Activated naive CD4-positive, alpha-beta T cell treated with anti-CD3 and anti-CD28 coated beads, Interleukin-2, amount 50 U/mL, for 72 hours (primary cell): ENCODE data around the gene ANKS3. TPM values are rescaled to one million over a fixed set of nuclear protein-coding genes. Genes with fewer than 3 reads are reported as not detected.

ENCODE experiments used
- ATAC-seq, 2 donors: fragments of 150-1000 bp; cut with Tn5 transposase; 2 replicates each; pipeline ENCODE4 v1.10.0; 2021; ENCODE audit warnings: mild to moderate bottlenecking in 2 of 2, moderate library complexity in 2 of 2
- DNase-seq, 2 donors: peaks; one replicate each; pipeline ENCODE4 v3.0.0; 2021 to 2022; ENCODE audit warnings: low spot score in 2 of 2
- H3K27ac Mint-ChIP-seq, 2 donors: one replicate each; pipeline ENCODE4 v1.8.0; 2022; ENCODE audit warnings: mild to moderate bottlenecking in 2 of 2, mixed read lengths in 2 of 2
- H3K36me3 Mint-ChIP-seq, 2 donors: one replicate each; pipeline ENCODE4 v1.8.0; 2022; ENCODE audit warnings: mixed read lengths in 2 of 2
- H3K9me3 Mint-ChIP-seq, 2 donors: one replicate each; pipeline ENCODE4 v1.8.0; 2022; ENCODE audit warnings: mixed read lengths in 2 of 2
- total RNA-seq, 2 donors: library from RNA; stranded (reverse); gene quantifications; one replicate each; pipeline ENCODE4 v1.2.3, GENCODE V29; 2022

ANKS3 gene
- total RNA-seq, 2 donors from 2014 or later = 19.4 to 21.5 TPM

GRCh38 chr16:4706871-4707270 is 27.2 kb downstream of the ANKS3 start:
- ATAC-seq = no peak
- H3K9me3 Mint-ChIP-seq = no peaks in the 10 kb centered on the region
- DNase-seq = no peak
- H3K36me3 Mint-ChIP-seq = peaks cover 0 to 7% of the 10 kb centered on the region in 2 donors
- peak overlapping the region in 1 of 2 donors; percentile 62 for H3K27ac Mint-ChIP-seq

GRCh38 chr16:4704913-4705312 is 29.2 kb downstream of the ANKS3 start:
- no peaks in the 10 kb centered on the region for H3K9me3 Mint-ChIP-seq
- peak overlapping the region in 1 of 2 donors; percentile 75 for H3K27ac Mint-ChIP-seq
- no peak for ATAC-seq
- H3K36me3 Mint-ChIP-seq = peaks cover 0 to 7% of the 10 kb centered on the region in 2 donors
- no peak for DNase-seq

GRCh38 chr16:4704491-4704890 is 29.6 kb downstream of the ANKS3 start:
- Mint-ChIP-seq H3K27ac (peak overlapping the region in 1 of 2 donors; percentile 82), H3K9me3 (no peaks in the 10 kb centered on the region), H3K36me3 (peaks cover 0 to 7% of the 10 kb centered on the region in 2 donors)
- ATAC-seq = no peak
- DNase-seq = no peak

DNA sequence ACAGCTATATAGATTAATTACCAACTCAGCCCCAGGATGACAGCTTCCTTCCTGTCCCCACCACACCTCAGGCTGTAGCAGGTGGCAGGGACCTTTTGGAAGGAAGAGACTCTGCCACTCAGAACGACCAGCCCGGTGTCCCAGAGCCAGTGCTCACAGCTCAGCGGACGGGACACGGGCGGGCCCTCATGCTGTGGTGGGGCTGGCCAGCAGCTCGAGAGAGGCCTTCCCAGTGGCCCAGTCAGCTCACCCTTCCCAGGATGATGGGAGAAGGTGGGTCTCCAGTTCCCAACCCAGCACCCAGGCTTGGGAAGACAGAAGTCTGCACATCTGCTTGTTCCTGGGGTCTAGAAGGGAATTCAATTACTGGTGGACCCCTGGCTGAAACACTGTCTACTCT is 30.2 kb downstream of the ANKS3 start:
- ATAC-seq (no peak), DNase-seq (no peak)
- Mint-ChIP-seq H3K36me3 (peaks cover 0 to 7% of the 10 kb centered on the region in 2 donors), H3K9me3 (no peaks in the 10 kb centered on the region), H3K27ac (peak overlapping the region; percentile 23 to 82)

GRCh38 chr16:4702466-4702808 is 31.6 kb downstream of the ANKS3 start:
- DNase-seq = no peak
- Mint-ChIP-seq H3K27ac (peak overlapping the region; percentile 13 to 41), H3K9me3 (no peaks in the 10 kb centered on the region), H3K36me3 (peaks cover 0 to 7% of the 10 kb centered on the region in 2 donors)
- no peak for ATAC-seq

DNA sequence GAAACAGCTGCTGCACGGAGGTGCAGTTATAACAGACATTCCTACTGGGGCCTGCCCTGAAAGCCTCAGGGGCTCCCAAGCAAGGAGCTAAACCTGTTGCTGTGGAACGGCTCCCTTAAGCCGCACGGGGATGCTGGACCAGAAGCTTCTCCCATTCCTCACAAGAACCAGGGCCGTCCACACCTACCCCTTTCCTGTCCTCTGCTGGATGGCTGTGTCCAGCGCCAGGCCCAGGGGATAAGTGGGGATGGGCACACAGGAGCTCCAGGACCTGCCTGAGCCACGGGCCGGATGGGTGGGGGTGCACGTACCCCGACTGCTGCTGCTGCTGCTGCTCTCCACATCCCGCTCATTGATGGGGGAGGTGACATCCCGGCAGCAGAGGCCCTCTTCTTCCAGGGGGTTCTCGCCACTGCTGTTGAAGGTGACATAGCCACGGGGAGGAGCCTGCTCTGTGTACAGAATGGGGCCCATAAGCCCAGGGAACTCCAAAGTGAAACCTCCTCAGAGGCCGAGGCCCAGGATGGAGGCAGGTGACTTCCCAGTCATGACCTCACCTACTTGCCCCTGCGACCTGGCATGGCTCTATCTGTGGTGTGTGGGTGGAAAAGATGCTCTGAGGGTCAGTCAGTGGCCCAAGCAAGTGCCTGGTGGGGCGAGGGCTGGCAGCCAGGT is 32.1 kb downstream of the ANKS3 start:
- Mint-ChIP-seq H3K27ac (peak overlapping the region; percentile 13 to 41), H3K36me3 (peaks cover 0 to 6% of the 10 kb centered on the region in 2 donors), H3K9me3 (no peaks in the 10 kb centered on the region)
- DNase-seq (no peak), ATAC-seq (no peak)

- Mint-ChIP-seq H3K36me3 (no peaks in the 10 kb centered on the region), H3K9me3 (no peaks in the 10 kb centered on the region), H3K27ac (peak overlapping the region in 1 of 2 donors; percentile 41)
- ATAC-seq = no peak
- DNase-seq = no peak
These were observed 32.9 kb downstream of the ANKS3 start for GRCh38 chr16:4700997-4701743.

DNA sequence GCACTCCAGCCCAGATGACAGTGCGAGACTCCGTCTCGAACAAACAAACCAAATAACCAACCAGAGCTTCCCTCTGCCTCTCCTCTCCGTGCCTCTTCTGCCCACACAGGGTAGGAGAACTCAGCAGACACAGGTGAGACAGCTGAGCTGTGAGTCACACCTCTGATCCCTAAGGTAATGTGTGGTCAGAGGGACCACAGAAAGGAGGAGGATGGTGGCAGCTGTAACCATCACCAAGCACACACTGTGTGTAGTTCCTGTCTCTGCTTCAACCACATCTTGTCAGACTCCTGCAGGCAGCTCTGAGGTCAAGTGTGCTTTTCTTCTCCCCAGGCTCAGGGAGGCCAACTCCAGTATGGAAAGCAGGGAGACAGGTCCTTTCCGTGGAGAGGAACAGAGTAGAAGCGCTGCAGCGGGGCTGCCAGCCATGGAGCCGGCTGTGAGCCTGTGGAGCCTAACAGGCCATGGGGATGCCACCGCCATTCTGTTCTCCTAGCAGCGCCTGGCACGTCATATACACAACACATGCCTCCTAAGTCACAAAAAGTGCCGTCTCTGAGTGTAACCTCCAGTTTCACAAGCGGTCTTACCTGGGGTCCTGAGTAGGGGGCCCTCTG is 33.6 kb downstream of the ANKS3 start:
- H3K27ac Mint-ChIP-seq = peak overlapping the region; percentile 14 to 76

DNA sequence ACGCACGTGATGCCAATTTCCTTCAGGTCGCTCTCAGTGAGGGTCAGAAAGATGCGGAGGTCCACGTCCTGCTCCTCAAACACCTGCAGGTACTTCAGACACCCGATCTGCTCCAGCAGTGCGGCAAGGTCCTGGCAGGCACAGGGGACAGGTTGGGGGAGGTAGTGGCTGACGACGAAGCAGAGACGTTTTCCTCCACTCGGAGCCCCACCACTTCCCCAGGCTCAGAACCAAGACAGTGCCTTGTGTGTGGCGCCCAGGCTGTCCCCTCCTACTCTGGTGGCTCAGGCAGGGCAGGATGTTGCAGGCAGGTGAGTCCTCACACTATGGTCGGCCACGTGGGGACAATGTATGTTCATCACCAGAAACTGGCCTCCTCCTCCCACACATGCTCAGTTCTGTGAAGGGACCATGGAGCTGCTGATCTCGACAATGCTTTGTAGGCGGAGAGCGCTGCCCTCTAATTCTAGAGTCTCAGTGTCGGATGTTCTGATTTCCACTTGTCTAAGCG is 35.0 kb downstream of the ANKS3 start:
- no peak overlapping the region for H3K27ac Mint-ChIP-seq
- no peak for ATAC-seq

More for the DNA sequence above, 33.6 kb downstream of the ANKS3 start:
- Mint-ChIP-seq H3K9me3 (no peaks in the 10 kb centered on the region), H3K36me3 (no peaks in the 10 kb centered on the region)
- peak; percentile 85 to 90 for ATAC-seq
- peak; percentile 31 to 54 for DNase-seq

DNA sequence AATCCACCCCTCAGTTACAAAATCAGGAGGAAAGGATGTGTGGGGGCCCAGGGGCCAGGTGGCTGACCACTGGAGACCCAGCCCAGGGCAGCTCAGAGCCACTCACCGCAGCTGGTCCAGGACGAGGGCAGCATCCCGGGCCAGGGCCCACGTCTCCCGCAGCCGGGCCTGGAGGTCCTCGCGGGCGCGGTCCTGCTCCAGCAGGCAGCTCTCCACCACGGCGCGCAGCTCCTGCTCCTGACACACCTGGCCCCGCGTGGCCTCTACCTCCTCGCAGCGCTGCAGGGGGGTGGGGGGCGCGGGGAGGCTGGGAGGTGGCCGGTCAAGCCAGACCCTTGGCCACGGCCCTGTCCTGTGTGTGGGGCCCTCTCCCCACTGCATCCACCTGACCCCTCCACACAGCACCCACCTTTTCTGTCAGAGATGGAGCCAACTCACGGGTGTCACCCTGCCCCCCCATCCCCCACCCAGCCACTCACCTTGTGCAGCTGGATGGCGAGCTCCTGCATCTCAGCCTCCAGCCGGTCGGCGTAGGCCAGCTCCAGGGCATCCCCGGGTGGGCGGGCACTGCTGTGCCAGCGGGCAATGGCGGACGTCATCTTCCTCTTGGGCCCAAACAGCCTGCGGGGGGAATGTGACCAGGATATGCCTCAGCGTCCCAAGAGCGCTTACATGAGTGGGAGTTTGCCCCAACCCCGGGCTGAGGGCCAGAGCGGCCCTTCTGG is 35.6 kb downstream of the ANKS3 start:
- no peaks in the 10 kb centered on the region for H3K9me3 Mint-ChIP-seq
- no peaks in the 10 kb centered on the region for H3K36me3 Mint-ChIP-seq
- ATAC-seq = no peak
- peak overlapping the region in 1 of 2 donors; percentile 77 for H3K27ac Mint-ChIP-seq
- no peak for DNase-seq

More for the DNA sequence above, 35.0 kb downstream of the ANKS3 start:
- Mint-ChIP-seq H3K9me3 (no peaks in the 10 kb centered on the region), H3K36me3 (no peaks in the 10 kb centered on the region)
- DNase-seq = no peak

GRCh38 chr16:4697848-4698291 is 36.2 kb downstream of the ANKS3 start:
- no peaks in the 10 kb centered on the region for H3K9me3 Mint-ChIP-seq
- peak overlapping the region in 1 of 2 donors; percentile 77 for H3K27ac Mint-ChIP-seq
- DNase-seq = no peak
- no peak for ATAC-seq
- H3K36me3 Mint-ChIP-seq = no peaks in the 10 kb centered on the region

DNA sequence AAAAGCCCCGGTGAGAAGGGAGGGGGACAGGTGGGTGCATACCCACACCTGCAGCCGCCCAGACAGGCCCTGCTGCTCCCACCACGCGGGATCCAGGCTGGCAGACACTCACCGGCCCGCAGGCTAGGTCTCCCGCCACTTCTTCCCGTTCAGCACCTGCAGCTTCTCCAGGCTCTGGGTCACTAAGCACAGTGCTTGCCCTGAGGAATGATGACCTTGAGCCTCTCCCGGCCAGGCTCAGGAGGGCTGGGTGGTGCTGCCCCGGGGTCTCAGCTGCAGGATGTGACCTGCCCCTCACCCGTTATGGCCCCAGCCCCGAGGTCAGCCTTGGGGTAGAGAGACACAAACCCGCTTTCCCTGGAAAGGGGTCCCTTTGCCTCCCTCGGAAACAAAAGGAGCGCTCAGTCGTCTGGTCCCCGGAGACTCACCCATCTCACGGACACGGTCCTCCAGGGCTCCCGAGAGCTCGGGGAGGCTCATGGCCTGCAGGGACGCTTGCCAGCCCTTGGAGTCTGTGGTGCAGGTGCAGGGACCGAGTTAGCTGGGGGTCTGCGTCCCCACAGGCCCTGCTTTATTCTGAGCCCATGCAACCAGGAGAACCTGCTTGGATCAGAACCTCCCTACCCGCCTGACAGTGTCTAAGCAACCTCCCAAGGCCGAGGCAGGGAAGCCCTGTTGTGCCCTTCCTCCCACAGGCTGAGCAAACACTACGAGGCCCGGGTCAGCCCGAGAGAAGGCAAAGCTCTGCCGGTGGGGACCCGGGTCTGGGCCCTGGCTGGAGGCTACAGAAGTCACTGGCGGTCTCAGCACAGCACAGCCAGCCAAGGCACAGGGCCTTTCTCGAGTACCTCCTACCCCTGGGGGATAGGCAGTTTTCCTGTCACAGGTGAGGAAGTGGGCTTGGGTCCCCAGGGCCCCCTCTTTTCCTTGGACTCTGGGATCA is 36.9 kb downstream of the ANKS3 start:
- Mint-ChIP-seq H3K36me3 (no peaks in the 10 kb centered on the region), H3K27ac (peak overlapping the region in 1 of 2 donors; percentile 57), H3K9me3 (no peaks in the 10 kb centered on the region)
- DNase-seq (no peak), ATAC-seq (no peak)

DNA sequence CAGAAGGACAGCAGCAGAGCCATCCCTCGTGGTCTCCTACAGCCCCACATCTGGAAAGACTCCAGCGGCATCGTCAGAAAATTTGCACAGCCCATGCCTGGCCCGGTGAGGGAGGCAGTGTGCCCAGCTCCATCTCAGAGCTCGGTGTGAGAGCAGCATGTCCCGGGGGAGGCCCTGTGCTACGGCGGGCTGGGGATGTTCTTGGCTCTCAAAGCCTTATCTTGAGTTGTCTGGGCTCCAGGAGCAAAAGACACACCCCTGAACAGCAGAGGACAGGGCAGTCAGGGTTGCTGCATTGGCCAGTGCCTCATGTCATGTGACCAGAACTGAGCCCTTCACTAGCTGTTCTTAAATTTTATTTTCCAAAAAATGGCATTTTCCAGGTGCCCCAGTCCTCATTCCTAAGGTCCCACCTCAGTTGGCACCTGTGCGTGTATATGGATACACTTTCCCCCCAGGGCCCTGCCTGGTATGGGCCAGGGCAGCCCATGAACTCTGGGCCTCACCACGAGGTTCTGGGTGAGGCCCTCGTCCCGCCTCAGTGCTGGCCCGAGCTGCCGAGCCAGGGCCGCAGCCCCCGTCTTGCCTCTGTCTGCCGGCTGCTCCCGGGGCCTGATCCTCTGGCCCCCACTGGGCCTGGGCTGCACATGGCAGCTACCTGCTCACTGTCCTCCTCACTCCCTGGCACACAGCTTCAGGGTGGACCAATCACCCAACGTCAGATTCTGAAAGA is 37.7 kb downstream of the ANKS3 start:
- H3K9me3 Mint-ChIP-seq = no peaks in the 10 kb centered on the region
- H3K36me3 Mint-ChIP-seq = no peaks in the 10 kb centered on the region
- peak overlapping the region; percentile 67 to 72 for H3K27ac Mint-ChIP-seq
- DNase-seq = no peak
- no peak for ATAC-seq

DNA sequence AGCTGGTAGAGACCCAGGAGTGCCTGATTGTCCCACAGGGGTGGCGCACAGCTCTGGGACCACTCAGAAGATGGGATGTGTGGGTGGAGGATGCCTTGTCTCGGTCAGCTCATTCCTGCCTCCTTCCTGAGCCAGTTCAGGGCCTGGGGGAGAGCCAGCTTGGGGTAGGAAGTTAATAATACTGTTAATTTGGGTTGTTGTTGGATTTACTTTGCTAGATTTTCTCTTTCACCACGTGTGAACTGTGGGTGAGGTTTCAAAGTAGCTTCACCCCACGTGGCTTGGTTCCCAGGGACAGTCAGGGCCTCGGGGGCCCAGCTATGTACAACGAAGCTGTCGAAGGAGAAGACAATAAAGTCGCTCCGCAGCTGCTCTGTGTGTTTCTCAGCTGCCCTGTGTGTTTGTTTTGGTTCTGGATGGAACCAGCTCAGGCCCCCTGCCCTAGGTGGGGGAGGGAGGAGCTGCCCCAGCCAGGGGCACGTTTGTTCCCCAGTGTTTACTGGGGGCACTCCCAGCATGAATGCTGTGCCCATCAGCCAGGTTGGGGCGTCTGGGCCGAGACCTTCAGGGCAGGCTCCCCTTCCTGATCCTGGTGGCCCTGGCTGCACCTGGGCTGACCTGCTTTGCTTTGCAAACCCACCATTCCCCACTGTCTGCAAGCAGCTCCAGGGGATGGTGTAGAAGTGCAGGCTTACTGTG is 38.4 kb downstream of the ANKS3 start:
- DNase-seq (peak in 1 of 2 donors; percentile 54), ATAC-seq (no peak)
- no peaks in the 10 kb centered on the region for H3K9me3 Mint-ChIP-seq
- peak overlapping the region; percentile 67 to 72 for H3K27ac Mint-ChIP-seq
- H3K36me3 Mint-ChIP-seq = no peaks in the 10 kb centered on the region
